Stimulated activated CD4-positive, alpha-beta T cell treated with anti-CD3 and anti-CD28 coated beads, Interleukin-12 subunit alpha, Interleukin-12 subunit beta, amount 100 ng/mL, for 24 hours (primary cell): Measurements from ENCODE around the gene LIMS3.
"Not testable (repeated sequence)": the region's sequence is repeated elsewhere in the genome, so short reads cannot be mapped to it uniquely, and the experiment has no call there.

ENCODE experiments used
- DNase-seq, 2 experiments: peaks; one replicate each; pipeline ENCODE4 v3.0.0-alpha.2; 2020; ENCODE audit warnings: low read depth in 2 of 2

The LIMS3 gene

DNA sequence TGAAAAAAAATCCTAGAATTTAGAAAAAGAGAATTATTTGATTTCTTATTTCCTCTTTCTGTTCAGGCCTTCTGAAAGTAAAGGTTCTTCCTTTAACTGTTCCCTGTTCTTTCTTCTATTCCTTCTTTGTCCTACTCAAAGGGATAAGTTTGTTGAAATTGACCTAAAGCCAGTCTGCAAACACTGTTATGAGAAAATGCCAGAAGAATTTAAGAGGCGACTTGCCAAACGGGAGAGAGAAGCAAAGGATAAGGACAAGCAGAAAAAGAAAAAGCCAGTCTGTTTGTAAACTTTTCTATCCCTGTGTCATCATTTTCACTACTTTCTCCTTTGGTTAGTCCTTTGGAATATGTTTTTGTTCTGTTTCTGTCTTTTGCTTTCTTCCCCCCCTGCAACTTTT lies 26.0 kb downstream of the LIMS3 start:
- DNase-seq, result not testable (repeated sequence)

DNA sequence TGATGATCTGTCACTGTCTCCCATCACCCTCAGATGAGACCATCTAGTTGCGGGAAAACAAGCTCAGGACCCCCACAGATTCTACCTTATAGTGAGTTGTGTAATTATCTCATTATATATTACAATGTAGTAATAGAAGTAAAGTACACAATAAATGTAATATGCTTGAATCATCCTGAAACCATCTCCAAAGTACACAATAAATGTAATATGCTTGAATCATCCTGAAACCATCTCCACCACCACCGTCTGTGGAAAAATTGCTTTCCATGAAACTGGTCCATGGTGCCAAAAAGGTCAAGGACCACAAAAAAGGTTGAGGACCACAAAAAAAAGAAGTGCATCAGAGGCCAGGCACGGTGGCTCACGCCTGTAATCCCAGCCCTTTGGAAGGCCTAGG lies 29.3 kb downstream of the LIMS3 start:
- not testable (repeated sequence) for DNase-seq

DNA sequence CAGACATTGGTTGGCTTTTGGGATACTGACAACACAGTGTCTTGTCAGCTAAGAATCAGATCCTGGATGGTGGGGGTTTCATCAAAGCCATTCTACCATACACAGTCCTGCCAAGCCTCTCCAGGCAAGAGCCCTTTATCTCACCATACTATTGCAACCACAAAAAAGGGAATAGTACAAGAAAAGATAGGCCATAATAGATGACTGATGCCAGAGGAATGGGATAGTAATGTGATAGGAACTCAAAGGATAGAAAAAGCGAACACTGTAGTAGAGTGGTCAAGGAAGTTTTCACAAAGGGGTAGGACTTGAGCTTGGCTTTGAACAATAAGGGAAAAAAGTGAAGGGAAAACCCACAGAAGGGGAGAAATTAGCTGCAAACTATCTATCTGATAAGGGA lies 30.7 kb downstream of the LIMS3 start:
- DNase-seq, result not testable (repeated sequence)

DNA sequence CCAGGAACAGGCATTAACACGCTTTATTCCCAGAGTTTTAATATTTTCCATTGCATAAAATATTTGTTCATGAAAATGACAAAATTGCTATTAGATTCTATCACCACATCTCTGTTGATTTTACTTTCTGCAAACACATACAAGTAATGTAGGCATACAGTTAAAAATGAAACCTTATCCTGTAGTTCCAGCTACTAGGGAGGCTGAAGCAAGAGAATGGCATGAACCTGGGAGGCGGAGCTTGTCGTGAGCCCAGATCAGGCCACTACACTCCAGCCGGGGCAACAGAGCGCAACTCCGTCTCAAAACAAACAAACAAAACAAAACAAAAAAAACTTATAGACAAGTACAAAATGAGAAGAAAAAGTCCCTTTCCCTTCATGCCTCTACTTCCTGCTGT lies 38.0 kb downstream of the LIMS3 start:
- not testable (repeated sequence) for DNase-seq

DNA sequence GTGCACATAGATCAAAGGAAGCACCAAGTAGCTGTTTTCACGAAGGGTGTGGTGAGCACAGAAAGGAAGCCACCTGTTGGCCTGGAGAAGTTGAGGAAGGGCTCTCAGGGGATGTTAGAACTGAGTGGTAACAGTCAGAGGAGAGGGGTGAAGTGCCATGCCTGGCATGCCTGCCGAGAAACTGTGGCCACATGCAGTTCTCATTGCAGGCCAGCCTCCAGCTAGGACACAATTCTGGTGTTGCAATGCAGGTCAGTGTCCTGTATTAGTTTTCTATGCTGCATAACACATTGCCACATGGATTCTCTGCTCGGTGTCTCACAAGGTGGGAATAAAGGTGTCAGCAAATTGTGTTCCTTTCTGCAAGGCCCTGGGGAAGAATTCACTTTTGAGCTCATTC lies 46.9 kb downstream of the LIMS3 start:
- not testable (repeated sequence) for DNase-seq

DNA sequence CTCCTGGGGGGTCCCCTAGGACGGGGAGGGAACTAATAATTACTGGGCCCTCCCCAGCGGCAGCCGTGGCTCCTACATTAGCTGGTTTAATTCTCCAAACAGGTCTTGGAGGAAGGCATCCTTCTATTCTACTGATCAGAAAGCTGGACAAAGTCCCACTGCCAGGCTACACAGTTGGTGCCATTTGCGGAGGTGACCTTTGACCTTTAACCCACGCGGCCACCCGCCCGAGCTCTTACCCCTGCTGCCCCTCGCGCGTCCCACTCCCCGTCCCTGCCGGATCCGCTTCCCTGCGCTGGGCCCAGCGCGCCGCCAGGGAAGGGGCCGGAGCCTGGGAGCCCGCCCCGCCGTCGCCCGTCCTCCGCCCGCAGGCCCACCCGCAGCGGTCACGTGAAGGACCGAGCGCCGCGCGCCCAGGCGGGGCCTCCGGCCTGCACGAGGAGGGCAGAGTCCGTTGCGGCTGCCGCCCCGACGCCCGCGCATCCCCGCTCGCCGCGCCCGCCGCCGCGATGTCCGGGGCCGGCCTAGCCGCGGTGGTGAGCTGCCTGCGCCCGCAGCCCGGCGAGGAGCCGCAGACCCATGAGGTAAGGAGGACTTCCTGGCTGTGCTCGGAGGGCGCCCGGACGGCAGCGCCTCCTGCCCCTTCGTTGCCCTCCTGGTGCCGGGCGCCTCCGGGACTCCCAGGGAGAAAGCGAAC lies 48.9 kb downstream of the LIMS3 start:
- not testable (repeated sequence) for DNase-seq

DNA sequence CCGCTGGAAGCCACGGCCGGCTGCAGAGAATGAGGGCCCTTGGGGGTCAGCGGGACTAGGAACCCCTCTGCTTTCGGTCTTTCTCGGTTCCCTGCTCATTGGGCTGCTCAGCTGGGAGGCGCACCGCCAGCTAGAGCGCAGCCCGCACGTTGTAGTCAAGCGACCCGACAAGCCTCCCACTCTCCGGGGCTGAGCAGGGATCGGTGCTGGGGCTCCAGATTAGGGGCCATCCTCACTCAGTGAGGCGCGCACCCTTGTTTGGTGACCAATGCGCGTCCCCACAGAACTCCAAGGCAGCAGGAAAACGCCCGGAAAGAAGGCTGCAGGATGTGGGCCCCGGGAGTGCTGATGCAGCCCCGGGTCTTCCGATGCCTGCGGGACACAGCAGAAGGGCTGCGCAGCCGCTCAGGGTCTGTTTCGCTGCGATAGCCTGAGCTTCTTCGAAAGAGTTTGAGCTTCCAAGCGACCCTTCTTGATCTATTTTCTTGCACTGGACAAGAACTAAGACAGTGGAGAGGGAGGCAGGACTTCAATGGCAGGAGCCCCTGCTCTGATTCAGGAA lies 49.6 kb downstream of the LIMS3 start:
- DNase-seq, result not testable (repeated sequence)

DNA sequence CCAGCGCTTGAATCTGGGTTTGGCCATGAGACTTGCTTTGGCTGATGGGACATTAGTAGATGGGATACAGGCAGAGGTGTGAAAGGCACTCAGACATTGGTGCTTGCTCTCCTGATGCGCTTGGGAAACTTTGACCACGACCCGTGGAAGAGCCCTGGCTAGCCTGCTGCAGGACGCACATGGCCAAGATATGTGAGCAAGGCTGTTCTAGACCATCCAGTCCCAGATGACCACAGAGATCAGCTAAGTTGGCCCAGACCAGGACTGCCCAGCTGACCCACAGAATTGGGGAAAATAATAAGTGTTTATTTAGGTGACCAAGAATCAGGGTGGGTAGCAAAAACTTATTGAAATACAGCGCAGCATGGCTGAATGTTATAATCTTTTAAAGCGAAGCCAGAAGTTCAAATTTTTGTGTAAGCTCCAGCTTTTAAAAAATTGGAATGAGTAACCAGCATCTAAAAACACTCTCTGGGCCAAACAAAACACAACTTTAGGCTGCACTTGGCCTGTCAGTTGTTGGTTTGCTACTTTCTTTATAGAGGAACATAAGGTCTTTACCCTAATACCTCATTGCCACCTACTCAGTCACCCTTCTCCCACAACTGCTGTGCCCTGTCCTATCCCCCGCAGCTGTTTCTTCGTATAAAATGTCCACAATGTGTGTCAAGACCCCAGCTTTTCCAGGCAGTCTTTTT lies 51.8 kb downstream of the LIMS3 start:
- DNase-seq, result not testable (repeated sequence)

DNA sequence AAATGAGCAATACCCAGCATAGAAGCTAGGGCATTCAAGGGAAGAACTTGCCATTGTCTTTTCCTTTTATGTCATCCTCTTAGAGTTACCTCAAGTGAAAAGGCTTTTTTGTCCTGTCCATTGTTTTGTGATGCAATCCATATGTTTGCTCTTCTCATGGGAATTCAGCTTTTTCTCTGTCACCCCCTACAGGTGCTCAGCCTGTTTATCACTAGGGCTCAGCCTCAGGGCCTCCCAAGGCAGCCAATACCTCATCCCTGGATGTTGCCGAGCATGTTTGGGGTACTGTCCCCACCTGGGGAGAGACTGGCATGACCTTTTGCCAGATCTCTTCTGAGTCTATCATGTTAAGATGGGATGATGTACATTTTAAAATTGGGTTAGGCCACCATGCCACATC lies 65.5 kb downstream of the LIMS3 start:
- not testable (repeated sequence) for DNase-seq

DNA sequence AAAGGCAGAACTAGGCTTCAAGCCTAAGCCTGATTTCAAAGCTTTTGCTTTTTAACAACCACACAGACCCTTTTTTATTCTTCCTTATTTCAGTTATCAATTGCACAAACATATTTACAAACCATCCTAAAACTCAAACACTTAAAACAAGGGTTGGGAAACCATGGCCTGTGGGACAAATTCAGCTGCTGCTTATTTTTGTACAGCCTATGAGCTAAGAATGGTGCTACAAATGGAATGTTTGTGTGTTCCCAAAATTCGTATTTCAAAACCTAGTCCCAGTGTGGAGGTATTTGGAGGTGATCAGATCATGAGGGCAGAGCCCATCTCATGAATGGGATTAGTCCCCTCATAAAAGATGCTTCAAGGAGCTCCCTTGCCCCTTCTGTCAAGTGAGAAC lies 67.0 kb downstream of the LIMS3 start:
- not testable (repeated sequence) for DNase-seq

DNA sequence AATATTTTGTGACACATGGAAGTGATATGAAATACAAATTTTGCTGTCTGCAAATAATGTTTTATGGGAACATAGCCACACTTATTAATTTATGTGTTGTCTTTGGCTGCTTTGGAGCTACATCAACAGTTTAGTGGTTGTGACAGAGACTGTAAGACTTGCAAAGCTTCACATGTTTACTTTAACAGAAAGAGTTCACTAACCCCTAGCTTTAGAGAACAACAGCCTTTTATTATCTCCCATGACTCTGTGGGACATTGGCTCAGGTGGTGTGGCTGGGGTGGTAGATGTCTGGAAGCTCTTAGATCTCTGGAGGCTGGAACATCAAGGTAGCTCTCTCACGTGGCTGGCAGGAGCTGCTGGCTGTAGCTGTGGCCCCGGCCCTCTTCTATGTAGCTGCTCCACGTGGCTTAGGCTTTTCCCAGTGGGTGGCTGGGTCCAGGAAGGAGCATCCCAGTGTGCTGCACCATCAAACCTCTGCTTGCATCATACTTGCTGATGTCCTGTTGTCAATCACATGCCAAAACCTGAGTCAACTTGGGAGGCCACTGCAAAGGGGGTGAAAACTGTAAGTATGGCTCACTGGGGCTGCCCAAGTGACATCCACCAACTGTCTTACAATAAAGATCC lies 67.7 kb downstream of the LIMS3 start:
- DNase-seq, result not testable (repeated sequence)

DNA sequence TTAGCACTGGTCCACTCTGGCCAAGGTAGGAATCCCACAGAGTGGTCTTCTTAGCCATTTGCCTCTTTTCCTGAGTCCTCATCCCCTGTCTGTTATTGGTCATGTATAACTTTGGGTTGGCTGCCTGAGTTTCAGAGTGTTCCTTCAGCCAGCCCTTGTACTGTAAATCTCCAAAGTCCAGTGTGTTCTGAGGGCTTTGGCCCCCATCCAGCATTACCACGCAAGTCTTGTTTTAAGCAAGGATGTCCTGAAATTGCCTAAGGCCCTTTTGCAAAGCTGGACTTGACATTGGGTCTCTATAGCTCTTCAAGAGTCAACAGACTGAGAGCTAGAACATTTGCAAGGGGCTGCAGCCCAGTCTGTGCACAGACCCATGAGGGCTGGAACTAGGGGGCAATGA lies 68.4 kb downstream of the LIMS3 start:
- not testable (repeated sequence) for DNase-seq

DNA sequence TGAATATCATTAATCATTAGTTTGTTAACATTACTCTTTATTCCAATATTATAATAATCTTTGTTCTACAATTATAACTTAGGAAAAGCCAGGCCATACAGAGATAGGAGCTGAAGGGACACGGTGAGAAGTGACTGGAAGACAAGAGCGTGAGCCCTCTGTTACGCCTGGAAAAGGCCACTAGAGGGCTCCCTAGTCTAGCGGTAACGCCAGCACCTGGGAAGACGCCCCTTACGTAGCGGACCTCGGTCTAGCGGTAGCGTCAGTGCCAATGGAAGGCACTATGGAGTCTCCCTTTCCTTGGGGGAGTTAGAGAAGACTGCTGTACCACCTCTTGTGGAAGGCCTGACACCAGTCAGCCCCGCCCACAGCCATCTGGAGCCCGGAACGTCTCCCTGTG lies 71.4 kb downstream of the LIMS3 start:
- DNase-seq, result not testable (repeated sequence)

DNA sequence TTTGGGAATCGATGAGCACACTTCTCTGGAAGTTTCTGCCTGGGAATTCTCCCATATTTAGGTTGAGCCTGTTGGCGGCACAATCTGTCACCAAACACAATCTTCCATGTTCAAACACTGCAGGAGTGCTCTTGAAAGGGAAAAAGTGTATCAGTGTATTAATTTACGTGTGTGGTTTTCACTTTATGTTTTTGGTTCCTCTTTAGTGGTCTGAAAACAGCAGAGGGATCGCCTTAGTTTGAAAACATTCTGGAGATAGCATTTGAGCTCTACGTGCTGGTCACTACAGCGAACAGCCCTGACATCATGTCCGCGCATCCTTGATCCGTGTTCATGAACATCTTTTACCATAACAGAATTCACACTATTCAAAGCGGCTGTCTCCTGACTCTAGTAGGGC lies 73.2 kb downstream of the LIMS3 start:
- DNase-seq, result not testable (repeated sequence)
